Lower leg skin (tissue), 3 donors: ENCODE measurements around the gene STK38.

ENCODE experiments used
- CTCF ChIP-seq, 3 donors: fragments of 450-650 bp; IDR thresholded peaks; one replicate each; pipeline ENCODE4 v1.5.1; 2016; ENCODE audit warnings: antibody characterized with exemption in 3 of 3, mild to moderate bottlenecking in 3 of 3, moderate library complexity in 2 of 3
- POLR2A ChIP-seq, 2 donors: fragments of 450-650 bp; IDR thresholded peaks; one replicate each; pipeline ENCODE4 v1.6.1; 2016 to 2017; ENCODE audit warnings: antibody characterized with exemption in 2 of 2, mild to moderate bottlenecking in 1 of 2, moderate library complexity in 1 of 2

- TF ChIP-seq CTCF (IDR thresholded peaks at IDR 0.05) (no peak), POLR2A (IDR thresholded peaks at IDR 0.05) (no peak)
Observed at GRCh38 chr6:36556281-36556680, 9.0 kb upstream of the STK38 start.
